ENCODE data around the gene CLK1. TPM values are rescaled to one million over a fixed set of nuclear protein-coding genes. Genes with fewer than 3 reads are reported as not detected.

The CLK1 gene
- total and polyA plus RNA-seq, 5 donors from 2014 or later, result 36.5 to 1,274 (median 42.7) TPM

DNA sequence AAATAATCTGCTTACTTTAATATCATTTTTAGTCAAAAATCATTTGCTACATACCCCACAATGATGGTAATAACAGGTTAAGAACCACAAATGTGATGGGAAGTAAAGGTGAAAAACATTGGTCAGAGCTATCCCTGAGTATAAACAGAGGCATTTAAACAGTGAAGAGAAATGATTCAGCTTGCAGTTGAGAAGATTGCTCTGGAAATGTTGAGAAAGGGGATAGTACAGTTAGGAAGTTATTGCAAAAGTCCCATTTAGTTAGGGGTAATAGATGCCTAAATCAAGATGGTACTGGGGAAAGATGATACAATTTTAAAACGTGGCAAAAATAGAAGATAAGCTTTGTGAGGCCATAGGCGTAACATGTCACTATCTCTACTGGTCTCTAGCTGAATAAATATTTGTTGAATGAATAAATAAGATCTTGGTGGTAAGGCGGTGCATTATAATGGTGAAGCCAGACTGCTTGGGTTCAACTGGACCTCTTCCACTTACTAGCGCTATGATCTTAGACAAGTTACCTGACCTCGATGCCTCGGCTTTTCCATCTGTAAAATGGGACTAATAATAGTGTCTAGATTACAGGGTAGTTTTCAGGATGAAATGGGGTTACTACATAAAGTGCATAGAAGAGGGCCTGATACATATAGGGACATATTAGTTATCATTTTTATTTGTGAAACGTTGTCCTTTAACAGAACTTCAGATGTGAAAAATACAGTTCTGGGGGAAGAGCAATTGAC lies 54.8 kb downstream of the CLK1 start:
- H3K4me1 ChIP-seq (ENCODE audit: control insufficient read depth, insufficient read depth, low read length, poor library complexity, severe bottlenecking), result peaks cover 34% of the 10 kb centered on the region
- Mint-ChIP-seq H3K4me1 (peaks cover 10 to 37% (median 26%) of the 10 kb centered on the region in 4 donors), H3K27me3 (peaks cover 11% of the 10 kb centered on the region), H3K36me3 (peaks cover 6% of the 10 kb centered on the region), H3K27ac (peak overlapping the region; percentile 78 to 99 (median 96)), H3K9me3 (no peaks in the 10 kb centered on the region), H3K4me3 (peak overlapping the region; percentile 88 to 100 (median 99))
- no peak overlapping the region for H3K27ac ChIP-seq (ENCODE audit: insufficient read depth, low read length, poor library complexity, severe bottlenecking)
- no peaks in the 10 kb centered on the region for H3K9me3 ChIP-seq (ENCODE audit: control insufficient read depth in 2 of 2, low read length in 2 of 2)
- peaks cover 15% of the 10 kb centered on the region for H3K36me3 ChIP-seq (ENCODE audit: control insufficient read depth, insufficient read depth, low read length)
- no peak overlapping the region for H3K4me3 ChIP-seq (ENCODE audit: low read depth, low read length)
- H3K27me3 ChIP-seq (ENCODE audit: control insufficient read depth, insufficient read depth, low read length), result no peaks in the 10 kb centered on the region
- ATAC-seq (ENCODE audit: low read depth in 2 of 2), result no peak
- DNase-seq, result no peak

Other genes starting within 250 kb of the CLK1 start
- 261 TPM for gene BZW1, start 52.7 kb downstream of the CLK1 start, total RNA-seq
- 100 to 1,000 TPM; 181 to 253 (median 221) TPM for gene BZW1, start 52.7 kb downstream of the CLK1 start, polyA plus RNA-seq
- gene PPIL3, start 24.4 kb upstream of the CLK1 start, total RNA-seq, result 29.1 TPM
- gene PPIL3, start 24.4 kb upstream of the CLK1 start, polyA plus RNA-seq, result 10 to 100 TPM; 15.3 to 45.4 (median 34.6) TPM
- 9.9 TPM for gene NIF3L1, start 24.7 kb upstream of the CLK1 start, total RNA-seq
- gene NIF3L1, start 24.7 kb upstream of the CLK1 start, polyA plus RNA-seq, result 10 to 100 TPM; 22.6 to 30.0 (median 24.3) TPM
- gene ORC2, start 99.0 kb upstream of the CLK1 start, total RNA-seq, result 32.7 TPM
- gene ORC2, start 99.0 kb upstream of the CLK1 start, polyA plus RNA-seq, result 10 to 100 TPM in 2 of 4 donors, 1 to 10 TPM in 2; 8.4 to 14.3 (median 11.9) TPM
- gene HYCC2, start 207.0 kb upstream of the CLK1 start, total RNA-seq, result 42.8 TPM
- gene HYCC2, start 207.0 kb upstream of the CLK1 start, polyA plus RNA-seq, result 10 to 100 TPM; 17.2 to 26.2 (median 21.6) TPM
- gene NDUFB3, start 207.3 kb upstream of the CLK1 start, total RNA-seq, result 26.2 TPM
- gene NDUFB3, start 207.3 kb upstream of the CLK1 start, polyA plus RNA-seq, result 100 to 1,000 TPM; 288 to 370 (median 322) TPM